ENCODE results near the gene PCMT1.

- no peak for TF ChIP-seq CTCF (IDR thresholded peaks at IDR 0.05; ENCODE audit: low read depth, low read length)
- TF ChIP-seq POLR2A (IDR thresholded peaks at IDR 0.05; ENCODE audit: extremely low read depth, insufficient read length) = no peak
Measured at GRCh38 chr6:149846321-149846720, 96.8 kb downstream of the PCMT1 start.

Data from NB4 (cell line).